ENCODE measurements around the gene ZNF331. TPM values are rescaled to one million over a fixed set of nuclear protein-coding genes. Genes with fewer than 3 reads are reported as not detected.

The ZNF331 gene
- total RNA-seq, 2 experiments from 2014 or later, result 16.2 to 23.7 TPM

DNA sequence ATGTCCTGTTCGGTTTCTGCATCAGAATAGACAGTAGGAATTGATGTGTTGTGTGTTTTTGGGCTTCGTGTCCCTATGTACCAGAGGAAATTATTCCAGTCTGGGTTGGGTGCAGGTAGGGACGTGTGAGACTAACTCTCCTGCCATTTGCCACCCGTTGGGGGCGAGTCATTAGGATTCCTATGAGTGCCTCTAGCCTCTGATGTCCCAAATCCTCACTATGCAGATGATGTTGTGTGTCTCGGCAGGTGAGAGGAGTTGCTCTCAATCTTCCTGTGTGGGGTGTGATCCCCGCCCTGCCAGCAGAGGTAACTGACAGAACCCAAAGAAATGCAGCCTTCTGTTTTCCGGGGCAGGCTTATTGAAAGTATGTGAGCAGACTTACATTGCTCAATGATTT, 31.2 kb upstream of the ZNF331 start:
- no peaks in the 10 kb centered on the region for H3K79me2 ChIP-seq (ENCODE audit: insufficient read depth, low read depth, low read length)
- ChIA-PET CTCF (ENCODE audit: unreplicated experiment) (no interaction called here), POLR2A (no interaction called here)
- intact Hi-C loops (cut with micrococcal nuclease; ENCODE audit: unreplicated experiment), result loop anchor here (10.0 kb wide), 1 partner anchor 238 kb away; no protein-coding TSS in a partner anchor
- no peak overlapping the region for H3K4me3 ChIP-seq (ENCODE audit: low read depth, low read length, poor library complexity, severe bottlenecking)
- no peaks in the 10 kb centered on the region for H4K20me1 ChIP-seq (ENCODE audit: insufficient read depth, low read length)
- no peak for TF ChIP-seq EZH2phosphoT487 (IDR thresholded peaks at IDR 0.05; ENCODE audit: borderline replicate concordance, low read depth, low read length)
- TF ChIP-seq, protein P1, sequence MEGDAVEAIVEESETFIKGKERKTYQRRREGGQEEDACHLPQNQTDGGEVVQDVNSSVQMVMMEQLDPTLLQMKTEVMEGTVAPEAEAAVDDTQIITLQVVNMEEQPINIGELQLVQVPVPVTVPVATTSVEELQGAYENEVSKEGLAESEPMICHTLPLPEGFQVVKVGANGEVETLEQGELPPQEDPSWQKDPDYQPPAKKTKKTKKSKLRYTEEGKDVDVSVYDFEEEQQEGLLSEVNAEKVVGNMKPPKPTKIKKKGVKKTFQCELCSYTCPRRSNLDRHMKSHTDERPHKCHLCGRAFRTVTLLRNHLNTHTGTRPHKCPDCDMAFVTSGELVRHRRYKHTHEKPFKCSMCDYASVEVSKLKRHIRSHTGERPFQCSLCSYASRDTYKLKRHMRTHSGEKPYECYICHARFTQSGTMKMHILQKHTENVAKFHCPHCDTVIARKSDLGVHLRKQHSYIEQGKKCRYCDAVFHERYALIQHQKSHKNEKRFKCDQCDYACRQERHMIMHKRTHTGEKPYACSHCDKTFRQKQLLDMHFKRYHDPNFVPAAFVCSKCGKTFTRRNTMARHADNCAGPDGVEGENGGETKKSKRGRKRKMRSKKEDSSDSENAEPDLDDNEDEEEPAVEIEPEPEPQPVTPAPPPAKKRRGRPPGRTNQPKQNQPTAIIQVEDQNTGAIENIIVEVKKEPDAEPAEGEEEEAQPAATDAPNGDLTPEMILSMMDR (conservative IDR thresholded peaks at IDR 0.05; ENCODE audit: low read length), result no peak
- no TSS peak for BruUV-seq (replicated peaks)
- H3K4me1 ChIP-seq (ENCODE audit: insufficient read depth, low read length, poor library complexity, severe bottlenecking), result no peaks in the 10 kb centered on the region
- H3K36me3 ChIP-seq (ENCODE audit: insufficient read depth, low read length), result no peaks in the 10 kb centered on the region
- DNase-seq (ENCODE audit: low spot score), result no peak
- H3K9me3 ChIP-seq (ENCODE audit: low read length), result no peaks in the 10 kb centered on the region
- no peaks in the 10 kb centered on the region for H3K9me2 ChIP-seq (ENCODE audit: insufficient read depth, low read length)
- no peak overlapping the region for H3K4me2 ChIP-seq (ENCODE audit: low read length)
- no peak overlapping the region for H2AFZ ChIP-seq (ENCODE audit: low read length)
- no peak overlapping the region for H3K27ac ChIP-seq (ENCODE audit: low read depth, low read length, poor library complexity, severe bottlenecking)

DNA sequence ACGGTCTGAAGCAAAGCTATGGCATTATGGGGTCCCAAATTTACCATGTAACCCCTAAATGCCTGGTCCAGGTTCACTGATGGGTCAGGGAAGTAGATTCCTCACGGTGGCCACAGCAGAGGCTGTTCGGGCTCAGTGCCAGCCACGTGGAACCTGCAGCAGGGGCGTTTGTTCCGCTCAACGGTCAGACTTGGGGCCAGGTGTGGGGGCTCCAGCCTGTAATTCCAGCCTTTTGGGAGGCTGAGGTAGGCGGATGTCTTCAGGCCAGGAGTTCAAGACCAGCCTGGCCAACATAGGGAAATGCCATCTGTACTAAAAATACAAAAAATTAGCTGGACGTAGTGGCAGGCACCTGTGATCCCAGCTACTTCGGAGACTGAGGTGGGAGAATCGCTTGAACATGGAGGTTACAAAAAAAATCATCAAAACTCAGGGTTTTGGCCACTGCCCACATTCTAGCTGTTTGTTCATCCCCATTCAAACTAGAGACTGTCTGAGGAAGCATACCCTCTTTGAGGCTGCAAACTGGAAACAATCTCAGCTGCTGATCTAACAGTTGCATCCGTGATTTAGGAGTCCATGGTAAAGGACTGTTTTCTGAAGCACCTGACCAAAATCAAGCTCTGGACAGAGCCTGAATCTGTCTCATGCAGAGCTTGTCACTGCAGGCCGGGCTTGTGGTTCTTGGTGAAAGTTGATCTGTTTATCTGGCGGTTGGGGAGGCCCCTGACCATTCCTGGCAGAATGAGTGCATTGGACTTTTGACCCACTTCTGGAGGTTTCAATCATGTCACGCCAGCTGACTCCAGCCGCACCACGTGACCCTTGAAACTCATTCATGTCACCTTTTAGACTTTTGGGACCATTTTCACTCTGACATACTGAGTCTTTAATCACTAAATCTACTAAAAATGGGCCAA, 30.2 kb upstream of the ZNF331 start:
- CTCF ChIA-PET (ENCODE audit: unreplicated experiment), result no interaction called here
- POLR2A ChIA-PET, result no interaction called here

More for the DNA sequence above, 30.2 kb upstream of the ZNF331 start:
- no peaks in the 10 kb centered on the region for H3K4me1 ChIP-seq (ENCODE audit: insufficient read depth, low read length, poor library complexity, severe bottlenecking)
- DNase-seq (ENCODE audit: low spot score), result no peak
- H3K9me3 ChIP-seq (ENCODE audit: low read length), result no peaks in the 10 kb centered on the region
- no TSS peak for BruUV-seq (replicated peaks)
- intact Hi-C loops (cut with micrococcal nuclease; ENCODE audit: unreplicated experiment), result loop anchor here (10.0 kb wide), 1 partner anchor 237 kb away; no protein-coding TSS in a partner anchor
- TF ChIP-seq, protein P1 (conservative IDR thresholded peaks at IDR 0.05; ENCODE audit: low read length), result no peak
- TF ChIP-seq EZH2phosphoT487 (IDR thresholded peaks at IDR 0.05; ENCODE audit: borderline replicate concordance, low read depth, low read length), result no peak
- H3K4me3 ChIP-seq (ENCODE audit: low read depth, low read length, poor library complexity, severe bottlenecking), result no peak overlapping the region
- H3K79me2 ChIP-seq (ENCODE audit: insufficient read depth, low read depth, low read length), result no peaks in the 10 kb centered on the region
- H2AFZ ChIP-seq (ENCODE audit: low read length), result no peak overlapping the region
- H4K20me1 ChIP-seq (ENCODE audit: insufficient read depth, low read length), result no peaks in the 10 kb centered on the region
- no peak overlapping the region for H3K4me2 ChIP-seq (ENCODE audit: low read length)
- H3K9me2 ChIP-seq (ENCODE audit: insufficient read depth, low read length), result no peaks in the 10 kb centered on the region
- no peak overlapping the region for H3K27ac ChIP-seq (ENCODE audit: low read depth, low read length, poor library complexity, severe bottlenecking)
- H3K36me3 ChIP-seq (ENCODE audit: insufficient read depth, low read length), result no peaks in the 10 kb centered on the region

All from OCI-LY7 (cell line).